ENCODE results near the gene JAKMIP1.

Gene JAKMIP1

GRCh38 chr4:6054162-6054922, 146.0 kb downstream of the JAKMIP1 start:
- Histone ChIP-seq H4K20me1 (ENCODE audit: insufficient read depth, low read length, poor library complexity, severe bottlenecking) (no peaks in the 10 kb centered on the region), H3K27me3 (ENCODE audit: insufficient read depth, low read length, poor library complexity, severe bottlenecking) (no peaks in the 10 kb centered on the region), H3K36me3 (ENCODE audit: insufficient read depth, low read length) (no peaks in the 10 kb centered on the region), H3K9ac (ENCODE audit: low read depth, low read length, poor library complexity, severe bottlenecking) (no peak overlapping the region), H3K4me2 (ENCODE audit: low read depth, low read length, poor library complexity, severe bottlenecking) (no peak overlapping the region), H3F3A (ENCODE audit: low read depth) (no peaks in the 10 kb centered on the region), H3K4me3 (ENCODE audit: low read length, poor library complexity, severe bottlenecking) (no peak overlapping the region), H3K79me2 (ENCODE audit: insufficient read depth, low read length) (no peaks in the 10 kb centered on the region), H3K4me1 (ENCODE audit: insufficient read depth, low read length, poor library complexity, severe bottlenecking) (no peaks in the 10 kb centered on the region), H3K9me2 (replicated peaks; ENCODE audit: low read depth, low read length) (no peaks in the 10 kb centered on the region), H2AFZ (ENCODE audit: low read length) (no peak overlapping the region), H3K9me3 (ENCODE audit: insufficient read depth, low read depth, low read length) (peaks cover 5% of the 10 kb centered on the region; the same call in 1 of the 2 replicates)
- TF ChIP-seq EZH2phosphoT487 (IDR thresholded peaks at IDR 0.05; ENCODE audit: borderline replicate concordance) (no peak), CTCF (conservative IDR thresholded peaks at IDR 0.05; ENCODE audit: low read length) (no peak)

DNA sequence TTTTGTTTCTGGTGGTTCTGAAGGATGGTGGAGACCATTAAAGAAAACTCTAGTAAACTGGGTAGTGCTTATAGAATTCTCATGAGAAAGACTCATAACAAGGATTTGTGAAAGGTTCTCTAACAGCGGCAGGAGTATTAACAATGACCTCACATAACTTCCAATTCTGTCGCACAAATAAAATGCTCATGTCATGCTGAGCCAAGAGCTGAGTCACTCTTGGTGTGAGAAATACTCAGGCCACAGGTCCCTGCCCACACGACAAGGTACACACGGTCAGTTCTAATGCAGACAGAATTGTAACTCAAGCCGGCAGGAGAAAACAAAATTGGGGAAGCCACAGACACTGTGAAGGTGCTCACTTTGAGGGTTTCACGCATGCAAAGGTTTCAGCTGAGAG, 147.7 kb downstream of the JAKMIP1 start:
- Histone ChIP-seq H3K4me3 (ENCODE audit: low read length, poor library complexity, severe bottlenecking) (no peak overlapping the region), H2AFZ (ENCODE audit: low read length) (no peak overlapping the region), H3F3A (ENCODE audit: low read depth) (no peaks in the 10 kb centered on the region), H3K9me3 (ENCODE audit: insufficient read depth, low read depth, low read length) (no peaks in the 10 kb centered on the region; the same call in 1 of the 2 replicates), H3K79me2 (ENCODE audit: insufficient read depth, low read length) (no peaks in the 10 kb centered on the region), H3K4me2 (ENCODE audit: low read depth, low read length, poor library complexity, severe bottlenecking) (no peak overlapping the region), H3K9me2 (replicated peaks; ENCODE audit: low read depth, low read length) (no peaks in the 10 kb centered on the region), H3K36me3 (ENCODE audit: insufficient read depth, low read length) (no peaks in the 10 kb centered on the region), H3K27me3 (ENCODE audit: insufficient read depth, low read length, poor library complexity, severe bottlenecking) (no peaks in the 10 kb centered on the region), H4K20me1 (ENCODE audit: insufficient read depth, low read length, poor library complexity, severe bottlenecking) (no peaks in the 10 kb centered on the region), H3K4me1 (ENCODE audit: insufficient read depth, low read length, poor library complexity, severe bottlenecking) (no peaks in the 10 kb centered on the region), H3K9ac (ENCODE audit: low read depth, low read length, poor library complexity, severe bottlenecking) (no peak overlapping the region)
- TF ChIP-seq EZH2phosphoT487 (IDR thresholded peaks at IDR 0.05; ENCODE audit: borderline replicate concordance) (no peak), CTCF (conservative IDR thresholded peaks at IDR 0.05; ENCODE audit: low read length) (no peak)

DNA sequence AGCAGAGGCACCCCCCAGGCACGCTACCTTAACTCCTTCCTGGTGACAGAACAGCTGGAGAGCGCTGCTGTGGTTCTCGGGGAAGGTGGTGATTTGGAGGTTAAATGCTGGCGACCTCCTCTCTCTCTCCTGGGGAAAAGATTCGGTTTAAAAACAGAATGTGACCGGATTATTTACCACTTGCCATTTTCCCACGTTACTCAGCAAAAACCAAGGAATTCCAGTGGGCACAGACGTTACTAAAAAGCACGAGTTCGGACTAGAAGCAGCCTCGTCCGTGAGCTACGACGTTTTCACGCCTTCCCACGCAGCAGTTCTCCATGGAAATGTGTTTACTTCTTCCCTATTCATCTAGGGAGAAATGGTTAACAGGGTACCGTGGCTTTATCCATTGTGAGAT, 149.8 kb downstream of the JAKMIP1 start:
- no peaks in the 10 kb centered on the region for H3K79me2 ChIP-seq (ENCODE audit: insufficient read depth, low read length)
- no peak overlapping the region for H3K9ac ChIP-seq (ENCODE audit: low read depth, low read length, poor library complexity, severe bottlenecking)
- H3K9me2 ChIP-seq (replicated peaks; ENCODE audit: low read depth, low read length), result no peaks in the 10 kb centered on the region
- H3K9me3 ChIP-seq (ENCODE audit: insufficient read depth, low read depth, low read length), result no peaks in the 10 kb centered on the region
- TF ChIP-seq CTCF (conservative IDR thresholded peaks at IDR 0.05; ENCODE audit: low read length), result no peak
- TF ChIP-seq EZH2phosphoT487 (IDR thresholded peaks at IDR 0.05; ENCODE audit: borderline replicate concordance), result no peak
- no peak overlapping the region for H3K4me3 ChIP-seq (ENCODE audit: low read length, poor library complexity, severe bottlenecking)
- H3K36me3 ChIP-seq (ENCODE audit: insufficient read depth, low read length), result no peaks in the 10 kb centered on the region
- H3K27me3 ChIP-seq (ENCODE audit: insufficient read depth, low read length, poor library complexity, severe bottlenecking), result no peaks in the 10 kb centered on the region
- H3K4me1 ChIP-seq (ENCODE audit: insufficient read depth, low read length, poor library complexity, severe bottlenecking), result no peaks in the 10 kb centered on the region
- H3F3A ChIP-seq (ENCODE audit: low read depth), result no peaks in the 10 kb centered on the region
- no peak overlapping the region for H2AFZ ChIP-seq (ENCODE audit: low read length)
- H4K20me1 ChIP-seq (ENCODE audit: insufficient read depth, low read length, poor library complexity, severe bottlenecking), result no peaks in the 10 kb centered on the region
- H3K4me2 ChIP-seq (ENCODE audit: low read depth, low read length, poor library complexity, severe bottlenecking), result no peak overlapping the region

Data from Loucy (cell line).